ENCODE measurements around the gene TXNDC5.
"Not testable (repeated sequence)": the region's sequence is repeated elsewhere in the genome, so short reads cannot be mapped to it uniquely, and the experiment has no call there.

TXNDC5 gene

GRCh38 chr6:7893342-7893741, 17.2 kb downstream of the TXNDC5 start:
- no peak overlapping the region for H3K4me3 ChIP-seq (ENCODE audit: low read length)
- H3K9me3 ChIP-seq (replicated peaks; ENCODE audit: insufficient read depth, low read length): no peaks in the 10 kb centered on the region
- H2AFZ ChIP-seq (ENCODE audit: low read length): no peak overlapping the region
- H4K20me1 ChIP-seq (ENCODE audit: insufficient read depth, low read length): peaks cover 28% of the 10 kb centered on the region
- DNase-seq: no peak
- H3K27ac ChIP-seq (ENCODE audit: low read length): peak overlapping the region; percentile 100
- H3K9ac ChIP-seq (ENCODE audit: low read length): peak overlapping the region; percentile 100; the same call in 1 of the 2 replicates
- peaks cover 98% of the 10 kb centered on the region for H3K79me2 ChIP-seq (ENCODE audit: low read length)
- H3K4me2 ChIP-seq (ENCODE audit: low read depth, low read length): peak overlapping the region; percentile 23; the same call in 1 of the 2 replicates
- H3K4me1 ChIP-seq (ENCODE audit: low read length): peaks cover 71% of the 10 kb centered on the region
- peaks cover 100% of the 10 kb centered on the region for H3F3A ChIP-seq (ENCODE audit: insufficient read depth, low read length)
- H3K27me3 ChIP-seq (replicated peaks; ENCODE audit: insufficient read depth, low read length): no peaks in the 10 kb centered on the region
- H3K9me2 ChIP-seq (replicated peaks; ENCODE audit: insufficient read depth, low read length): no peaks in the 10 kb centered on the region
- TF ChIP-seq EZH2 (optimal IDR thresholded peaks at IDR 0.05; ENCODE audit: low read depth, low read length): no peak
- TF ChIP-seq EZH2phosphoT487 (IDR thresholded peaks at IDR 0.05; ENCODE audit: low read length): no peak
- no peak for TF ChIP-seq CTCF (IDR thresholded peaks at IDR 0.05; ENCODE audit: low read length)
- peaks cover 70% of the 10 kb centered on the region for H3K36me3 ChIP-seq (replicated peaks; ENCODE audit: insufficient read depth, low read length)

- not testable (repeated sequence) for H3K4me3 ChIP-seq (ENCODE audit: low read length); H3K9me2 ChIP-seq (replicated peaks; ENCODE audit: insufficient read depth, low read length); H3K9me3 ChIP-seq (replicated peaks; ENCODE audit: insufficient read depth, low read length); H3K27me3 ChIP-seq (replicated peaks; ENCODE audit: insufficient read depth, low read length); H2AFZ ChIP-seq (ENCODE audit: low read length)
- peaks cover 100% of the 10 kb centered on the region for H3K79me2 ChIP-seq (ENCODE audit: low read length)
- H3K4me2 ChIP-seq (ENCODE audit: low read depth, low read length): peak overlapping the region; percentile 4; the same call in 1 of the 2 replicates
- H3F3A ChIP-seq (ENCODE audit: insufficient read depth, low read length): peaks cover 100% of the 10 kb centered on the region
- DNase-seq: peak; percentile 28
- peak overlapping the region; percentile 100; the same call in 1 of the 2 replicates for H3K9ac ChIP-seq (ENCODE audit: low read length)
- peak overlapping the region; percentile 100; the same call in 1 of the 2 replicates for H3K27ac ChIP-seq (ENCODE audit: low read length)
- peaks cover 80% of the 10 kb centered on the region for H3K36me3 ChIP-seq (replicated peaks; ENCODE audit: insufficient read depth, low read length)
- peaks cover 37% of the 10 kb centered on the region for H4K20me1 ChIP-seq (ENCODE audit: insufficient read depth, low read length)
- peaks cover 61% of the 10 kb centered on the region for H3K4me1 ChIP-seq (ENCODE audit: low read length)
Measured at GRCh38 chr6:7892367-7892766, 18.2 kb downstream of the TXNDC5 start.

GRCh38 chr6:7891078-7891872, 19.3 kb downstream of the TXNDC5 start:
- no peaks in the 10 kb centered on the region for H3K27me3 ChIP-seq (replicated peaks; ENCODE audit: insufficient read depth, low read length)
- H4K20me1 ChIP-seq (ENCODE audit: insufficient read depth, low read length): peaks cover 48% of the 10 kb centered on the region
- peaks cover 55% of the 10 kb centered on the region for H3K4me1 ChIP-seq (ENCODE audit: low read length)
- H3K9ac ChIP-seq (ENCODE audit: low read length): peak overlapping the region; percentile 13; the same call in 1 of the 2 replicates
- peaks cover 100% of the 10 kb centered on the region for H3F3A ChIP-seq (ENCODE audit: insufficient read depth, low read length)
- H3K4me2 ChIP-seq (ENCODE audit: low read depth, low read length): peak overlapping the region; percentile 5; the same call in 1 of the 2 replicates
- H3K79me2 ChIP-seq (ENCODE audit: low read length): peaks cover 100% of the 10 kb centered on the region
- no peak for TF ChIP-seq EZH2 (optimal IDR thresholded peaks at IDR 0.05; ENCODE audit: low read depth, low read length)
- TF ChIP-seq CTCF (IDR thresholded peaks at IDR 0.05; ENCODE audit: low read length): no peak
- TF ChIP-seq EZH2phosphoT487 (IDR thresholded peaks at IDR 0.05; ENCODE audit: low read length): no peak
- no peaks in the 10 kb centered on the region for H3K9me3 ChIP-seq (replicated peaks; ENCODE audit: insufficient read depth, low read length)
- peaks cover 85% of the 10 kb centered on the region for H3K36me3 ChIP-seq (replicated peaks; ENCODE audit: insufficient read depth, low read length)
- H2AFZ ChIP-seq (ENCODE audit: low read length): no peak overlapping the region
- no peak overlapping the region for H3K4me3 ChIP-seq (ENCODE audit: low read length)
- DNase-seq: peak; percentile 7
- H3K9me2 ChIP-seq (replicated peaks; ENCODE audit: insufficient read depth, low read length): no peaks in the 10 kb centered on the region
- peak overlapping the region; percentile 100; the same call in 1 of the 2 replicates for H3K27ac ChIP-seq (ENCODE audit: low read length)

Data from MM.1S (cell line).